ENCODE data around the gene SYVN1. TPM values are rescaled to one million over a fixed set of nuclear protein-coding genes. Genes with fewer than 3 reads are reported as not detected.
A peak's percentile ranks its signal among the peaks of the same experiment; 100 is the strongest.

Gene SYVN1
- total and polyA plus RNA-seq, 2 donors: 3.6 to 22.7 TPM

- WGBS: 98% methylated on average over 21 of the region's 21 CpGs
- Histone ChIP-seq H3K27ac (ENCODE audit: low read depth in 1 of 2, low read length in 1 of 2) (peak within 1 kb of the TSS in 1 of 2 donors; percentile 50), H3K4me1 (ENCODE audit: control insufficient read depth in 2 of 2, insufficient read depth in 2 of 2, low read length in 2 of 2) (peaks cover 0 to 6% of the 10 kb centered on the region in 2 donors), H3K9me3 (ENCODE audit: control insufficient read depth in 2 of 2, insufficient read depth in 1 of 2, low read length in 1 of 2) (no peaks in the 10 kb centered on the region), H3K4me3 (ENCODE audit: low read length in 2 of 2) (no peak within 1 kb of the TSS), H3K27me3 (ENCODE audit: control insufficient read depth in 2 of 2, insufficient read depth in 1 of 2, low read length in 1 of 2) (no peaks in the 10 kb centered on the region), H3K36me3 (ENCODE audit: control insufficient read depth in 2 of 2, insufficient read depth in 2 of 2, low read length in 1 of 2) (no peaks in the 10 kb centered on the region)
- no peak for DNase-seq (ENCODE audit: low read depth in 6 of 9, low spot score in 9 of 9)
Observed at GRCh38 chr11:65170058-65170534, 35.8 kb upstream of the SYVN1 start, which contains the start of gene SPDYC. Gene SPDYC, plus strand, starts transcription at chr11:65170233. Its CDS starts 1,125 bp downstream, at chr11:65171358.

- no peaks in the 10 kb centered on the region for H3K36me3 ChIP-seq (ENCODE audit: control insufficient read depth in 2 of 2, insufficient read depth in 2 of 2, low read length in 1 of 2)
- H3K27ac ChIP-seq (ENCODE audit: low read depth in 1 of 2, low read length in 1 of 2): peak overlapping the region in 1 of 2 donors; percentile 50
- DNase-seq (ENCODE audit: low read depth in 6 of 9, low spot score in 9 of 9): peak in 1 of 9 donors; percentile 10
- no peak overlapping the region for H3K4me3 ChIP-seq (ENCODE audit: low read length in 2 of 2)
- H3K27me3 ChIP-seq (ENCODE audit: control insufficient read depth in 2 of 2, insufficient read depth in 1 of 2, low read length in 1 of 2): no peaks in the 10 kb centered on the region
- H3K9me3 ChIP-seq (ENCODE audit: control insufficient read depth in 2 of 2, insufficient read depth in 1 of 2, low read length in 1 of 2): no peaks in the 10 kb centered on the region
- H3K4me1 ChIP-seq (ENCODE audit: control insufficient read depth in 2 of 2, insufficient read depth in 2 of 2, low read length in 2 of 2): peaks cover 0 to 6% of the 10 kb centered on the region in 2 donors
- 80% methylated on average over 11 of the region's 11 CpGs for WGBS
Observed at GRCh38 chr11:65169164-65169641, 34.9 kb upstream of the SYVN1 start.

GRCh38 chr11:65167656-65168055 is 33.3 kb upstream of the SYVN1 start:
- no peaks in the 10 kb centered on the region for H3K9me3 ChIP-seq (ENCODE audit: control insufficient read depth in 2 of 2, insufficient read depth in 1 of 2, low read length in 1 of 2)
- WGBS: 97% methylated on average over 3 of the region's 3 CpGs
- no peak overlapping the region for H3K4me3 ChIP-seq (ENCODE audit: low read length in 2 of 2)
- no peaks in the 10 kb centered on the region for H3K27me3 ChIP-seq (ENCODE audit: control insufficient read depth in 2 of 2, insufficient read depth in 1 of 2, low read length in 1 of 2)
- no peaks in the 10 kb centered on the region for H3K36me3 ChIP-seq (ENCODE audit: control insufficient read depth in 2 of 2, insufficient read depth in 2 of 2, low read length in 1 of 2)
- no peak for DNase-seq (ENCODE audit: low read depth in 6 of 9, low spot score in 9 of 9)
- H3K27ac ChIP-seq (ENCODE audit: low read depth in 1 of 2, low read length in 1 of 2): no peak overlapping the region
- H3K4me1 ChIP-seq (ENCODE audit: control insufficient read depth in 2 of 2, insufficient read depth in 2 of 2, low read length in 2 of 2): peaks cover 0 to 6% of the 10 kb centered on the region in 2 donors

GRCh38 chr11:65166893-65167292 is 32.6 kb upstream of the SYVN1 start:
- no peak for DNase-seq (ENCODE audit: low read depth in 6 of 9, low spot score in 9 of 9)
- Histone ChIP-seq H3K9me3 (ENCODE audit: control insufficient read depth in 2 of 2, insufficient read depth in 1 of 2, low read length in 1 of 2) (no peaks in the 10 kb centered on the region), H3K27me3 (ENCODE audit: control insufficient read depth in 2 of 2, insufficient read depth in 1 of 2, low read length in 1 of 2) (no peaks in the 10 kb centered on the region), H3K27ac (ENCODE audit: low read depth in 1 of 2, low read length in 1 of 2) (no peak overlapping the region), H3K4me1 (ENCODE audit: control insufficient read depth in 2 of 2, insufficient read depth in 2 of 2, low read length in 2 of 2) (peaks cover 0 to 6% of the 10 kb centered on the region in 2 donors), H3K36me3 (ENCODE audit: control insufficient read depth in 2 of 2, insufficient read depth in 2 of 2, low read length in 1 of 2) (no peaks in the 10 kb centered on the region), H3K4me3 (ENCODE audit: low read length in 2 of 2) (no peak overlapping the region)
- 98% methylated on average over 3 of the region's 3 CpGs for WGBS

GRCh38 chr11:65165410-65166317 is 31.3 kb upstream of the SYVN1 start:
- no peaks in the 10 kb centered on the region for H3K36me3 ChIP-seq (ENCODE audit: control insufficient read depth in 2 of 2, insufficient read depth in 2 of 2, low read length in 1 of 2)
- H3K27me3 ChIP-seq (ENCODE audit: control insufficient read depth in 2 of 2, insufficient read depth in 1 of 2, low read length in 1 of 2): no peaks in the 10 kb centered on the region
- WGBS: 87% methylated on average over 31 of the region's 31 CpGs
- no peaks in the 10 kb centered on the region for H3K9me3 ChIP-seq (ENCODE audit: control insufficient read depth in 2 of 2, insufficient read depth in 1 of 2, low read length in 1 of 2)
- no peak overlapping the region for H3K27ac ChIP-seq (ENCODE audit: low read depth in 1 of 2, low read length in 1 of 2)
- H3K4me3 ChIP-seq (ENCODE audit: low read length in 2 of 2): no peak overlapping the region
- DNase-seq (ENCODE audit: low read depth in 6 of 9, low spot score in 9 of 9): no peak
- H3K4me1 ChIP-seq (ENCODE audit: control insufficient read depth in 2 of 2, insufficient read depth in 2 of 2, low read length in 2 of 2): peaks cover 0 to 6% of the 10 kb centered on the region in 2 donors

- Histone ChIP-seq H3K27ac (ENCODE audit: low read depth in 1 of 2, low read length in 1 of 2) (no peak overlapping the region), H3K9me3 (ENCODE audit: control insufficient read depth in 2 of 2, insufficient read depth in 1 of 2, low read length in 1 of 2) (peaks cover 0 to 3% of the 10 kb centered on the region in 2 donors), H3K27me3 (ENCODE audit: control insufficient read depth in 2 of 2, insufficient read depth in 1 of 2, low read length in 1 of 2) (no peaks in the 10 kb centered on the region), H3K36me3 (ENCODE audit: control insufficient read depth in 2 of 2, insufficient read depth in 2 of 2, low read length in 1 of 2) (no peaks in the 10 kb centered on the region), H3K4me1 (ENCODE audit: control insufficient read depth in 2 of 2, insufficient read depth in 2 of 2, low read length in 2 of 2) (no peaks in the 10 kb centered on the region), H3K4me3 (ENCODE audit: low read length in 2 of 2) (no peak overlapping the region)
- DNase-seq (ENCODE audit: low read depth in 6 of 9, low spot score in 9 of 9): no peak
- 92% methylated on average over 2 of the region's 2 CpGs for WGBS
Observed at GRCh38 chr11:65163684-65164083, 29.4 kb upstream of the SYVN1 start.

- H3K27me3 ChIP-seq (ENCODE audit: control insufficient read depth in 2 of 2, insufficient read depth in 1 of 2, low read length in 1 of 2): no peaks in the 10 kb centered on the region
- WGBS: 92% methylated on average over 3 of the region's 3 CpGs
- H3K27ac ChIP-seq (ENCODE audit: low read depth in 1 of 2, low read length in 1 of 2): no peak overlapping the region
- H3K36me3 ChIP-seq (ENCODE audit: control insufficient read depth in 2 of 2, insufficient read depth in 2 of 2, low read length in 1 of 2): no peaks in the 10 kb centered on the region
- no peak for DNase-seq (ENCODE audit: low read depth in 6 of 9, low spot score in 9 of 9)
- H3K9me3 ChIP-seq (ENCODE audit: control insufficient read depth in 2 of 2, insufficient read depth in 1 of 2, low read length in 1 of 2): peaks cover 0 to 3% of the 10 kb centered on the region in 2 donors
- H3K4me3 ChIP-seq (ENCODE audit: low read length in 2 of 2): no peak overlapping the region
- no peaks in the 10 kb centered on the region for H3K4me1 ChIP-seq (ENCODE audit: control insufficient read depth in 2 of 2, insufficient read depth in 2 of 2, low read length in 2 of 2)
Observed at GRCh38 chr11:65160643-65161042, 26.3 kb upstream of the SYVN1 start.

- no peaks in the 10 kb centered on the region for H3K27me3 ChIP-seq (ENCODE audit: control insufficient read depth in 2 of 2, insufficient read depth in 1 of 2, low read length in 1 of 2)
- H3K4me1 ChIP-seq (ENCODE audit: control insufficient read depth in 2 of 2, insufficient read depth in 2 of 2, low read length in 2 of 2): no peaks in the 10 kb centered on the region
- WGBS: 92% methylated on average over 5 of the region's 5 CpGs
- no peak for DNase-seq (ENCODE audit: low read depth in 6 of 9, low spot score in 9 of 9)
- H3K4me3 ChIP-seq (ENCODE audit: low read length in 2 of 2): no peak overlapping the region
- no peak overlapping the region for H3K27ac ChIP-seq (ENCODE audit: low read depth in 1 of 2, low read length in 1 of 2)
- H3K9me3 ChIP-seq (ENCODE audit: control insufficient read depth in 2 of 2, insufficient read depth in 1 of 2, low read length in 1 of 2): peaks cover 0 to 3% of the 10 kb centered on the region in 2 donors
- no peaks in the 10 kb centered on the region for H3K36me3 ChIP-seq (ENCODE audit: control insufficient read depth in 2 of 2, insufficient read depth in 2 of 2, low read length in 1 of 2)
Observed at GRCh38 chr11:65159012-65159411, 24.7 kb upstream of the SYVN1 start.

GRCh38 chr11:65157336-65157735 is 23.0 kb upstream of the SYVN1 start:
- H3K36me3 ChIP-seq (ENCODE audit: control insufficient read depth in 2 of 2, insufficient read depth in 2 of 2, low read length in 1 of 2): no peaks in the 10 kb centered on the region
- no peak overlapping the region for H3K27ac ChIP-seq (ENCODE audit: low read depth in 1 of 2, low read length in 1 of 2)
- no peak overlapping the region for H3K4me3 ChIP-seq (ENCODE audit: low read length in 2 of 2)
- H3K9me3 ChIP-seq (ENCODE audit: control insufficient read depth in 2 of 2, insufficient read depth in 1 of 2, low read length in 1 of 2): peaks cover 0 to 3% of the 10 kb centered on the region in 2 donors
- no peaks in the 10 kb centered on the region for H3K4me1 ChIP-seq (ENCODE audit: control insufficient read depth in 2 of 2, insufficient read depth in 2 of 2, low read length in 2 of 2)
- WGBS: 62% methylated on average over 3 of the region's 3 CpGs
- DNase-seq (ENCODE audit: low read depth in 6 of 9, low spot score in 9 of 9): no peak
- no peaks in the 10 kb centered on the region for H3K27me3 ChIP-seq (ENCODE audit: control insufficient read depth in 2 of 2, insufficient read depth in 1 of 2, low read length in 1 of 2)

All from thymus (tissue), 11 donors.